Activated T-cell treated with anti-CD3 and anti-CD28 coated beads for 24 hours (primary cell): Measurements from ENCODE around the gene RET.

Experiments used
- DNase-seq: peaks from one replicate; pipeline ENCODE4 v3.0.0-alpha.2; 2020; ENCODE audit warnings: low read depth

RET gene

DNA sequence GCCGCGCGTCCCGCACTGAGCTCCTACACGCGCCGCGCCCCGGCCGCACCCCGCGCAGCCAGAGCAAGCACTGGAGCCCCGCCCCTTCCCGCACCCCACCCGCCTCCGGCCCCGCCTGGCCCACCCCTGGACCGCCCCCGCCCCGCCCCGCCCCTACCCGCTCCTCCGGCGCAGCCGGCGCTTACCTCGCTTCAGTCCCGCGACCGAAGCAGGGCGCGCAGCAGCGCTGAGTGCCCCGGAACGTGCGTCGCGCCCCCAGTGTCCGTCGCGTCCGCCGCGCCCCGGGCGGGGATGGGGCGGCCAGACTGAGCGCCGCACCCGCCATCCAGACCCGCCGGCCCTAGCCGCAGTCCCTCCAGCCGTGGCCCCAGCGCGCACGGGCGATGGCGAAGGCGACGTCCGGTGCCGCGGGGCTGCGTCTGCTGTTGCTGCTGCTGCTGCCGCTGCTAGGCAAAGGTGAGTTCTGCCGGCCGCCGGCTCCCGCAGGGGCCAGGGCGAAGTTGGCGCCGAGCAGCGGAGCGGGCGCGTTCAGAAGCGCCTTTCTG, at the start of gene RET:
RET (plus strand) TSS at position 194 of the 545 bp plus-strand sequence; CDS start at position 384, 190 bp downstream.
- DNase-seq: no peak

- no peak for DNase-seq
These were observed 49.4 kb upstream of the RET start for GRCh38 chr10:43027331-43027955.

DNA sequence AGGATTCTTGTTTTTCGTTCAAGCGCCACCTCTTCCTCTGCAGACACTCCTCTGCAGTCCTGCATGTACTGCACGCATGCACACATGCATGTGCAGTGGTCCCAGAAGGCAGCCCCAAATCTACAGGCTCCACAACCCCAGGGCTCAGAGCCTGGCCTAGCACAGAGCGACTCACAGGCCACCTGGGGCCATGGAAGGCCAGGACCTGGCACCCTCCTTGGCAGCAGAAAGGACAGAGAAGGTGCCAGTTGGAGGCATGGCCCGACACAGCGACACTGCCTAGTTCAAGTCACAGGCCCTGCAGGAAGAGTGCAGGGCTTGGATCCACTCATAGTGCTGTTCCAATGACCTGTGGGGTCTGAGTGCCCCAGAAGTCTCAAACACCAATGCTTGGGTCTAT, 48.7 kb upstream of the RET start:
- DNase-seq: no peak

- no peak for DNase-seq
These were observed 47.8 kb upstream of the RET start for GRCh38 chr10:43029043-43029442.

GRCh38 chr10:43032613-43033012, 44.3 kb upstream of the RET start:
- no peak for DNase-seq

- DNase-seq: no peak
These were observed 41.1 kb upstream of the RET start for GRCh38 chr10:43035800-43036199.

DNA sequence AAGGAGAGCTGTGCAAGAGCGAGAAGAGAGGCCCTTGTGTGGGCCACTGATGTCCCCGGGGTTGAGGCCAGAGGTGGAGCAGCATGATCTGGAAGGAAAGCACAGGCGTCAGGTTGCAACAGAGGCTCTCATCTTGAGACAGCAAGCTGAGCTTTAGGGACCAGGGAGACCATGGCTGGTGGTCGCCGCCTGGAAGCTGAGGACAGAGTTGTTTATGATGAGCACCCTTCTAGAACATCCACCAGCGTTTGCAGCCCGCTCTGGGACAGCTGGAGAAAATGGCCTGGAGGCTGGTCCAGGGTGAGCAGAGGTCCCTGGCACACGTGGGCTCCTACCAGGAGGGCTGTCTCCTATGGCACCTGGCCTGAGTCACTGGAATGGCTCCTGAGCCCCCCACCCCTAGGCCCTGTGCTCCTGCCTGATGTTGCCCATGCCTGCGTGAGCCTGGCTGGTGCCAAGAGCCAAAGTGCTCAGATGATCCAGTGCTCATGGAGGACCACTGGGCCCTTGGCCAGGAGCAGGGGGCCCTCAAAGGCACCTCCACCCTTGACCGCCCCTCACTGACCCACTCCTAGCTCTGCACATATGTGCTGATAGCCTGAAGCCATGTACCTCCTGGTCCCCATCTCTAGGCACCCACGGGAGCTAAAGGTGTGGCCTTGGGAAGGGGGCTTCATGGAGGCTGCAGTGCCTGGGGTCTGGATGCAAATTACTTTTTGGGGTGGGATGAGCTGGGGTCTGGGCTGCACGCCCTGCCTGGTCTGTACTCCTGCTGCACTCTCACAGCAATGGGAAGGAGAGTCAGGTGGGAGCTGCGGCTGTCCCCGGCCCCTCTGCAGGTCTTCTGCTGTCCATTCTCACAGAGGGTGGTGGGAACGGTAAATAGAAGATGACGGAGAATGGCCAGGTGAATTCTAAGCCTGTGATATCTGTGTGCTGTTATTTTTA, 40.1 kb upstream of the RET start:
- no peak for DNase-seq

- DNase-seq: no peak
These were observed 39.4 kb upstream of the RET start for GRCh38 chr10:43037440-43037839.

- DNase-seq: no peak
These were observed 38.7 kb upstream of the RET start for GRCh38 chr10:43037942-43038782.

GRCh38 chr10:43038783-43039623, 37.9 kb upstream of the RET start:
- no peak for DNase-seq

GRCh38 chr10:43039624-43040481, 37.0 kb upstream of the RET start:
- DNase-seq: no peak

DNA sequence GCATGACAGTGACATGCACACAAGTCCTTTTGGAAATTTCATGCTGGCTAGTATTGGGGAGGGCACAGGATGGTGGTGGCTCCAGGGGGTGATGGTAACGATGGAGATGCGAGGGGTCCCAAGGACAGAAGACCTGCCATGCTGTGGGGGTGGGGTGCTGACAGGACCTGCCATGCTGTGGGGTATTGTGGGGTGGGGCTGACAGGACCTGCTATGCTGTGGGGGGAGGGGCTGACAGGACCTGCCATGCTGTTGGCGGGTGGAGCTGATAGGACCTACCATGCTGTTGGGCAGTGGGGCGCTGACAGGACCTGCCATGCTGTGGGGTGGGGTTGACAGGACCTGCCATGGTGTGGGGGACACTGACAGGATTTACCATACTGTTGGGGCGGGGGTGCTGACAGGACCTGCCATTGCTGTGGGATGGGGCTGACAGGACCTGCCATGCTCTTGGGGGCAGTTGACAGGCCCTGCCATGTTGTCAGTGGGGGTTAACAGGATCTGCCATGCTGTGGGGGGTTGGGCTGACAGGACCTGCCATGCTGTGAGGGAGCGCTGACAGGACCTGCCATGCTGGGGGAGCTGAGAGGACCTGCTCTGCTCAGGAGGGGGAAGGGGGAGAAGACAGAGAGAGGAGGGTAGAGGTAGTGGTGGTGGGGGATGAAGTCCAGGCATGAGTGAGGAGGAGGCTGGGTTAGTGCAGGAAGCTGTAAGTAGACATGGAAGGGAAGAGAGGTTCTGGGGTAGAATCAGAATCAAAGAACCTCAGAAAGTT, 36.2 kb upstream of the RET start:
- DNase-seq: no peak

DNA sequence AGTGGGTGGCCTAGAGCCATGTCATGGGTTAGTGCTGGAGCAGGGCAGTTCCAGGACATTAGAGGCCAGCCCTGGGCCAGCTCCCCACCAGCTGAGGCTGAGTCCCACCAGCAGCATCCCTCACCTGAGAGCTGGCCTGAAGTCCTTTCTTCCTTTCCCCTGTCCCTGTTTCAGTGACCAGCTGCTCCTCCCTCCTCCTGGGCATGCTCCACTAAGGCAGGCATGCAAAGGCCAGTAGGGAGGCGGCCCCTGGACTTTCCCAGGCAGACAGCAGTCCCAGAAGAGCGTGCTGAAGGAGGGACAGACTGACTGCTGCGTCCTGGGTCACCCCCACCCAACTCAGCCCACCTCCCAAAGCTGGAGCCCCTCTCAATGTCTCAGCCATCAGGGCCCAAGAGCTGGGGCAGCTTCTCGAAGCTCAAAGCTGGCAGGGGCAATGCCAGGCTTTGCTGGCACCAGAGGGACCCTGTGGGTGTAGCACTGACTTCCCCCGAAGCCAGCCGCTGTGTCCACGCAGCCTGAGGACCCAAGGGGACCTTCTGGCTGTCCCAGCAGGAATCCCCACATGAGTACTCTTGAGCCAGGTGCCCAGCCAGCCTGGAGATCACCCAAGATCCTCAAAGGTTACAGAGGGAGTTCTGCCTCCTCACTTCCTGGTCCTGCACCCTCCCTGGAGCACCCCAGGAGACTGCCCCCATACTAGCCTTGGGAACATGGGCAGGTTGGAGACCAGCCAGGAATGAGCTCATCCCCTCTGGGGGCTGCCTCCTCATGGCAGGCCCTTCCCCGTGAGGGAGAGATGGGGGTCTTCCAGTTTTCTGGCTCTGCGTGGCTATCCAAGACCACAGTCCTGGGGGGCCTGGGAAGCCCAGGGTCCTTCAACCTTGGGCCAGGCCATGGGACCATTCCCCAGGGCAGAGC, 35.2 kb upstream of the RET start:
- no peak for DNase-seq

GRCh38 chr10:43042503-43043341, 34.1 kb upstream of the RET start:
- no peak for DNase-seq

DNA sequence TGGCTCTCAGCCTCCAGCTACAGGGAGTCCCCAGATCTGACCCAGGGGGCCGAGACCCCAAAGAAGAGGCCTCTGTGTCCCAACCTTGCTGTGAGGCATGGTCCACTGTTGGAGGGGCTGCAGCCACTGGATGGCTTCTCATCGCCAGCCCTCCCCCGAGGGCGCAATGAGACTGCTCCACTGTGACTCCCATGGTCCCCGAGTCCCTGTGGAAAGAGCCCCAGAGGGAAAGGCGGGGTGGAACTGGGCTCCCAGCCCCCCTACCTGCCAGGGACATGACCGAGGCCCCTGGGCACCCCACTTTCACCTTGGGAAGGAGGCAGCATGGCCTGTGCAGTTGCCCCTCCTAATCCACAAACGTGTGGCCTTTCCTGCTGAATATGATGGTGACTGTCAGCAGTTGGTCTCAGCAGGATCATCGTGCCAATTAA, 33.5 kb upstream of the RET start:
- no peak for DNase-seq

GRCh38 chr10:43043773-43044447, 33.0 kb upstream of the RET start:
- no peak for DNase-seq

GRCh38 chr10:43044448-43044921, 32.4 kb upstream of the RET start:
- no peak for DNase-seq
